ENCODE measurements around the gene HOXB2. TPM values are rescaled to one million over a fixed set of nuclear protein-coding genes. Genes with fewer than 3 reads are reported as not detected.

The HOXB2 gene
- total and polyA plus RNA-seq, 8 donors: 0.39 to 5.1 (median 1.8) TPM

GRCh38 chr17:48589060-48589830, 44.3 kb upstream of the HOXB2 start:
- TF ChIP-seq CTCF (IDR thresholded peaks at IDR 0.05): no peak
- H3K27me3 ChIP-seq: peaks cover 5 to 60% (median 10%) of the 10 kb centered on the region in 4 donors
- H3K4me1 ChIP-seq: peaks cover 0 to 7% (median 6%) of the 10 kb centered on the region in 3 donors
- H3K36me3 ChIP-seq: no peaks in the 10 kb centered on the region
- no peak overlapping the region for H3K4me3 ChIP-seq
- H3K9me3 ChIP-seq: no peaks in the 10 kb centered on the region
- ATAC-seq (no peak), DNase-seq (no peak), FAIRE-seq (no peak)
- 17% methylated on average over 10 of the region's 10 CpGs for WGBS, 2 donors
- intact Hi-C loops (cut with DNase I): no loop called here
- no peak overlapping the region for H3K27ac ChIP-seq

DNA sequence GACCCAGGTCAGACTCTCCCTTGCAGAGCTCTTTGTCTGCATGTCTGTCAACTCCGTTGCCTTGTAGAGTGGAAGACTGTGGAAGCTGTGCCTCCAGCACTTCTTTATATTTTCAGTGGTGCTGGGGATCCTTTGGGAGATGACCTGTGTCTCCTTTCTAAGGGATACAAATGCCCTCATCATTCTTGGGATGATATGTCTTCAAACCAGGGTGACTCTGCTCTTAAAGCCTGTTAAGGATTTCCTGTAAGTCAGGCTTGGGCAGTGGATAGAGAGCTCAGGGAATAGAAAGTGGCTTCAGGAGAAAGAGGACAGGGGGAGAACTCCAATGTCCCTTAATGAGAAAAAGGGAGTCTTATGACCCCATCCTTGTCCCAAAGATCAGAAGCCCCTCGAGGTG, 43.6 kb upstream of the HOXB2 start:
- peaks cover 5 to 62% (median 10%) of the 10 kb centered on the region in 4 donors for H3K27me3 ChIP-seq
- WGBS, 2 donors: 15 to 16% methylated on average over 2 of the region's 2 CpGs
- ATAC-seq: no peak
- peaks cover 0 to 7% (median 6%) of the 10 kb centered on the region in 3 donors for H3K4me1 ChIP-seq
- TF ChIP-seq CTCF (IDR thresholded peaks at IDR 0.05): no peak
- no peak for FAIRE-seq
- intact Hi-C loops (cut with DNase I): no loop called here
- no peaks in the 10 kb centered on the region for H3K36me3 ChIP-seq
- no peaks in the 10 kb centered on the region for H3K9me3 ChIP-seq
- no peak for DNase-seq
- no peak overlapping the region for H3K27ac ChIP-seq
- no peak overlapping the region for H3K4me3 ChIP-seq

- Histone ChIP-seq H3K4me1 (peaks cover 0 to 7% (median 6%) of the 10 kb centered on the region in 3 donors), H3K4me3 (no peak overlapping the region), H3K27ac (no peak overlapping the region), H3K27me3 (peaks cover 5 to 62% (median 12%) of the 10 kb centered on the region in 4 donors), H3K36me3 (no peaks in the 10 kb centered on the region), H3K9me3 (no peaks in the 10 kb centered on the region)
- DNase-seq: no peak
- intact Hi-C loops (cut with DNase I): no loop called here
- 33 to 50% methylated on average over 2 of the region's 2 CpGs for WGBS, 2 donors
- no peak for ATAC-seq
- TF ChIP-seq CTCF (IDR thresholded peaks at IDR 0.05): no peak
- no peak for FAIRE-seq
Observed at GRCh38 chr17:48588074-48588415, 43.1 kb upstream of the HOXB2 start.

DNA sequence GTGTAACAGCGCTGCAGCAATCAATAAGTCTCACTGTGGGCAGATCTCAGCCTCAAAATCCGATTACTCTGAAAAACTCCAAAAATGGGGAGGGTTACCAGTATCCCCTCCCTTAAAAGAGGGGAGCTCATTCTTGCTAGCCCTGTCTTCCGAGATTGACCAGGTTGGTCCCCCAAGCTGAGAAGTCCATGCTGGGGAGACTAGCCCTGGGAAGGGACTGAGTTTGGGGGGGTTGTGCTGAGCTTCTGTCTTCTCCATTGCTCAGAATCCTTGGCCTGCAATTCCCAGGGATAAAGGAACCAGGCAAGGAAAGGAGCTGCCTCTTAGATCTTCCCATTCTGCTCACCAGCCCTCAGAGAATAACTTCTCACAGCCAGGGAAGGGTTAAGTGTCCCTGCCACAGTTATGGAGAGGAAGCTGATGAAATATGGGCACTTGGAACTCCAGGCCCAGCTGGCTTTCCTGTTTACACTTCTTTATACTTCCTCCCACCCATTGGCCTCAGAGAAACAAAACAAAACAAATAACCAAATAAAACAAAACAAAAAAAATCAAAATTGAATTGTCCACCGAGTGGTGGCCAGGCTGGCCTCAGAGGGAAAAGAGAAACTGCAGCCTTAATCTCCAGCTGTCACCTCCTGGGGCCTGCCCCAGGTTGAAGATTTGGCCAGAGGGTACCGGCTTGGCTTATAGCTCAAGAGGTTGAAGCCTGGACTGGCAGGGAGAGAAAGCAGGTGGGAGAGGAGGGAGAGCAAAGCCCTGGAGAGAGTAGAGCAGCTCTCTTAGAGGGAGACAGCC, 42.6 kb upstream of the HOXB2 start:
- ATAC-seq: no peak
- no peak for TF ChIP-seq CTCF (IDR thresholded peaks at IDR 0.05)
- Histone ChIP-seq H3K27me3 (peaks cover 5 to 64% (median 13%) of the 10 kb centered on the region in 4 donors), H3K36me3 (no peaks in the 10 kb centered on the region), H3K27ac (no peak overlapping the region), H3K4me3 (no peak overlapping the region), H3K9me3 (no peaks in the 10 kb centered on the region), H3K4me1 (peaks cover 0 to 7% (median 6%) of the 10 kb centered on the region in 3 donors)
- no peak for FAIRE-seq
- 36 to 39% methylated on average over 5 of the region's 5 CpGs for WGBS, 2 donors
- DNase-seq: no peak
- intact Hi-C loops (cut with DNase I): no loop called here
